GM12865 (cell line): Measurements from ENCODE around the gene NUDT6.

Experiments used
- DNase-seq: peaks from one replicate; pipeline ENCODE4 v3.0.0; 2010; ENCODE audit warnings: low read depth
- H3K4me3 ChIP-seq: 2 replicates; pipeline ENCODE4 v1.5.1; 2011; ENCODE audit warnings: mild to moderate bottlenecking, low read depth, low read length, control low read depth
- TF ChIP-seq, protein P1 (sequence below): IDR thresholded peaks from 2 replicates; pipeline ENCODE4 v1.5.1; 2011; ENCODE audit warnings: low read length, control low read depth, low read depth, inconsistent platforms; ENCODE audit not compliant: insufficient read depth; ENCODE audit errors: missing control alignments

The NUDT6 gene

DNA sequence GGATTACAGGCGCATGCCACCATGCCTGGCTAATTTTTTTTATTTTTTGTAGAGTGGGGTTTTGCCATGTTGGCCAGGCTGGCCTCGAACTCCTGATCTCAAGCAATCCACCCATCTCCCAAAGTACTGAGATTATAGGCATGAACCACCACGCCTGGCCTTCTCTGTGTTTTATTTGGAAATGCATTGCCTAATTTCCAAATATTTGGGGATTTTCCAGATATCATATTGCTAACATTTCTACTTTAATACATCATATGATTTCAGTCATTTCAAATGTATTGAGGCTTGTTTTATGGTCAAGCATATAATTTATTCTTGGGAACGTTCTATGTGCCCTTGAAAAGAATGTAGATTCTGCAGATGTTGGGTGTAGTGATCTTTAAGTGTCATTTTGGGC lies 57.0 kb downstream of the NUDT6 start:
- no peak for DNase-seq
- H3K4me3 ChIP-seq, result no peak overlapping the region
- TF ChIP-seq, protein P1, sequence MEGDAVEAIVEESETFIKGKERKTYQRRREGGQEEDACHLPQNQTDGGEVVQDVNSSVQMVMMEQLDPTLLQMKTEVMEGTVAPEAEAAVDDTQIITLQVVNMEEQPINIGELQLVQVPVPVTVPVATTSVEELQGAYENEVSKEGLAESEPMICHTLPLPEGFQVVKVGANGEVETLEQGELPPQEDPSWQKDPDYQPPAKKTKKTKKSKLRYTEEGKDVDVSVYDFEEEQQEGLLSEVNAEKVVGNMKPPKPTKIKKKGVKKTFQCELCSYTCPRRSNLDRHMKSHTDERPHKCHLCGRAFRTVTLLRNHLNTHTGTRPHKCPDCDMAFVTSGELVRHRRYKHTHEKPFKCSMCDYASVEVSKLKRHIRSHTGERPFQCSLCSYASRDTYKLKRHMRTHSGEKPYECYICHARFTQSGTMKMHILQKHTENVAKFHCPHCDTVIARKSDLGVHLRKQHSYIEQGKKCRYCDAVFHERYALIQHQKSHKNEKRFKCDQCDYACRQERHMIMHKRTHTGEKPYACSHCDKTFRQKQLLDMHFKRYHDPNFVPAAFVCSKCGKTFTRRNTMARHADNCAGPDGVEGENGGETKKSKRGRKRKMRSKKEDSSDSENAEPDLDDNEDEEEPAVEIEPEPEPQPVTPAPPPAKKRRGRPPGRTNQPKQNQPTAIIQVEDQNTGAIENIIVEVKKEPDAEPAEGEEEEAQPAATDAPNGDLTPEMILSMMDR, result no peak

DNA sequence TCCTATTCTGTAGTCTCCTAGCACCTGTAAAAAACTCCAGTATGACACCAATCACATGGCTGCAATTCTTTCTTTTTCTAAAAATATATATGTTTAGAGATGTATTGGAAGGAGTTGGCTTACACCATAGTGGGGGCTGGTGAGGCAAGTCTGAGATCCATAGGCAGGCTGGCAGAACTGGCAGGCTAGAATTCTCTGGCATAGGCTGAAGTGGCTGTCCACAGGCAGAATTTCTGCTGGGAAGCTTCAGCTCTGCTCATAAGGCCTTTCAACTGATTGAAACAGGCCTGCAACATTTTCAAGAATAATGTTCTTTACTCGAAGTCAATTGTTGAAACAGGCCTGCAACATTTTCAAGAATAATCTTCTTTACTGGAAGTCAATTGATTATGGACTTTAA lies 58.8 kb downstream of the NUDT6 start:
- DNase-seq, result no peak
- TF ChIP-seq, protein P1, result no peak
- H3K4me3 ChIP-seq, result no peak overlapping the region

DNA sequence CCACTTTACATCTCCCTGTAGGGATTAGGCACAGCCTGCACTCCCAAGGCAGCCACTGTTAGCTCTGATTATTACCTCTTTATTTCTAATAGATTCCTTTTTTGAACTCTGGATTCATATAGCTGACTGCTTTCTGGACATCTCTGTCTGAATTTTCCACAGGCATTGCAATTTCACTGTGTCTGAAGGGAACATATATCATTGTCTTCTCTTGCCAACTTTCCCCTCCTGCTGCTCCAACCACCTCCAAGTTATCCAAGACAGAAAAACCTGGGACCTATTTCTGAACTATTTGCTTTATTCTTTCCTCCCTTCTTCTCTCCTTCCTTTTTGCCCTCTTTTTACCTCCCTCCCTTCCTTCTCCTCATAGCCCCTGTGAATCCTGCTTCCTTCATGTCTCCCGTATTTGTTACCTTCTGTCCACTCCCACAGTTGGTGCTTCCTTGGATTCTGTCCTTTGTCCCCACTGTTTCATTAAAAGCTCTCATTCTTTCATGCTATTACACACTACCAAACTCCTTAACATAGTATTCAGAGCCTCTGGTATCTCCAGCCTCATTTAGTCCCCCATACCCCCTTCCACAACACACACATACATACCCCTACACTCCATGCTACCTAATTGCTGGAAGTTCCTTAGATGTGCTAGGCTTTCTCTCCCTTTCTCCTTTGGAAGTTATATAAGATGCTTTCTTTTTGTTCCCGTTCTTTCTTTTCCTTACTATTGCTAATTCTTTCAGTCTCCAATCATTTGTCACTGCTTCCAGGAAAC lies 61.0 kb downstream of the NUDT6 start:
- no peak overlapping the region for H3K4me3 ChIP-seq
- DNase-seq, result no peak
- TF ChIP-seq, protein P1, result no peak

DNA sequence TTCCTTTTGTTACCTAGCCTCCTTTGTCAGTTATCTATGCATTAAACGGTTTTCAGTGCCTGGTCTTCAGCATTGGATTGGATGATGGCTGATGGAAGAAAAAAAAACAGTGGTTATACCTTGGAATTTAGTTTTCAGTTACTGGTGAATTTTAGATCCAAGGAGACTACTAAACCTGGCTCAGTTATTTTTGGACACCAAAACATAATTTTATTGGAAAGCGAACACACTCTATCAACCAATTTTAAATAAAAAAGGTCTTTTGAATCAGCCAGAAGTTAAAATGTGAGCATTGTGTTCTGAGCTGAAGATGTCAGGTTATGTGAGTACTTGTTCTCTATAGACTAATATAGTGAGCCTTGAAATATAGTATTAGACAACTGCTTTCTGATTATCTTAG lies 63.7 kb downstream of the NUDT6 start:
- TF ChIP-seq, protein P1, result no peak
- DNase-seq, result no peak
- H3K4me3 ChIP-seq, result no peak overlapping the region

DNA sequence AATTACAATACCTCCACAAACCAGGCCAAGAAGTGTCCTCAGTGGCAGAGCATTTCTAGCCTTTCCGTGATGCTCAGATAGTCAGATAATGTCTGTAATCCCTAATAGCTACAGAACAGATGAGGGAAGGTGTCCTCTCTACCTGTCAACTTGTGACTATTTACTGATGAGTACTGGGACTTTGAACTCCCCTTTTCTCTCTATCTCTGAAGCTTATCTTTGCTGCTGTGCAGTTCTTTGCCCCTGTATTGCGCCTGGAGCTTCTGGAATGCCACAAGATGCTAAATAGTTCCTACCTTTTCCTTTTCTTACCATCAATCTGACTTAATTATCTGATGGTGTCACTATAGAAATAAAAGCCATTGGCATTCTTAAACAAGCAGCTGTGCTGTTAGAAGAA lies 65.2 kb downstream of the NUDT6 start:
- DNase-seq, result no peak
- H3K4me3 ChIP-seq, result no peak overlapping the region
- TF ChIP-seq, protein P1, result no peak

DNA sequence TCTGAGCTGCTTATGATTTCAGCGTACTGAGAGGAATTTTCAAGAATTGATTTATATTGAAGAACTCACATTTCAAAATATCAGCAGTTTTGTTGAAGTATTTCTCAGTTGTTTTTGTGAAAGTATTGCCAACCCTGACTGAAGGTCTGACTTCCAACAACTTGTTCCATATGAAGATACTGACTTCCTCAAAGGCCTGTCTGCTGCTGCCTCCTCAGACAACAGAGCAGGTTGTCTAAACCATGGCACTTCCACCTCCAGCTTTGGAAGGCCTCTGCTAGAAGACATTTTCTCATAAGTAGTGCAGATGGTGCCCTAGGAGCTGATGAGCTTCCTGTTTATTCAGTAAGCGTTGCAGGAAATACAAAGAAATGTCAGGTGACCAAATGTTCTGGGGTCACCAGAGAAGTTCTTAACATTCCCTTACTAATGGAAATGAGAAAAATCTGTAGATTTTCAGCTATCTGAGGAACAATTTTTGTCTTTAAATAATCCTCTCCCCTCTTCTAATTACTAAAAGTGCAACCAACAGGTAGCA lies 67.0 kb downstream of the NUDT6 start:
- peak; percentile 3 for DNase-seq
- TF ChIP-seq, protein P1, result no peak

More for the DNA sequence above, 67.0 kb downstream of the NUDT6 start:
- no peak overlapping the region for H3K4me3 ChIP-seq
